Heart left ventricle (tissue), 16 donors: Measurements from ENCODE around the gene CCDC78. TPM values are rescaled to one million over a fixed set of nuclear protein-coding genes. Genes with fewer than 3 reads are reported as not detected.
A peak's percentile ranks its signal among the peaks of the same experiment; 100 is the strongest.

Source experiments
- ATAC-seq, 4 donors: fragments of 200-7000 bp; cut with Tn5 transposase; one replicate each; pipeline ENCODE4 v1.9.1; 2020 to 2022; ENCODE audit warnings: moderate library complexity in 4 of 4, mild to moderate bottlenecking in 3 of 4, moderate number of reproducible peaks in 1 of 4
- DNase-seq, 5 donors: peaks; one replicate each; pipeline ENCODE4 v3.0.0-alpha.2; 2020
- H3K27ac ChIP-seq, 12 donors: fragments of 200-600 bp; sonication (generic) in 4 of 12; one replicate each; pipeline versions ENCODE4 v1.5.0 to v1.8.0; 2016 to 2022; ENCODE audit warnings: mild to moderate bottlenecking in 2 of 12
- H3K27me3 ChIP-seq, 9 donors: fragments of 200-600 bp; sonication (generic) in 2 of 9; one replicate each; pipeline versions ENCODE4 v1.5.1 to v1.8.0; 2016 to 2022; ENCODE audit warnings: mild to moderate bottlenecking in 3 of 9
- H3K36me3 ChIP-seq, 9 donors: fragments of 200-600 bp; sonication (generic) in 2 of 9; one replicate each; pipeline versions ENCODE4 v1.5.0 to v1.8.0; 2018 to 2022; ENCODE audit warnings: mild to moderate bottlenecking in 2 of 9
- H3K4me1 ChIP-seq, 12 donors: fragments of 200-600 bp; sonication (generic) in 4 of 12; one replicate each; pipeline versions ENCODE4 v1.5.0 to v1.8.0; 2016 to 2022; ENCODE audit warnings: mild to moderate bottlenecking in 3 of 12
- H3K4me3 ChIP-seq, 12 donors: fragments of 200-600 bp; sonication (generic) in 4 of 12; one replicate each; pipeline versions ENCODE4 v1.5.0 to v1.8.0; 2017 to 2022; ENCODE audit warnings: mild to moderate bottlenecking in 9 of 12, moderate library complexity in 4 of 12
- H3K9me3 ChIP-seq, 12 donors: fragments of 200-600 bp; sonication (generic) in 4 of 12; one replicate each; pipeline versions ENCODE4 v1.5.0 to v1.8.0; 2016 to 2022; ENCODE audit warnings: mild to moderate bottlenecking in 1 of 12
- POLR2A ChIP-seq, 2 donors: fragments of 450-650 bp; IDR thresholded peaks; one replicate each; pipeline ENCODE4 v1.6.1; 2017; ENCODE audit warnings: antibody characterized with exemption in 2 of 2, mild to moderate bottlenecking in 2 of 2, moderate library complexity in 2 of 2
- WGBS, 4 donors: extraction: QIAGEN DNeasy Blood & Tissue Kit in 2 of 4; methylation state at CpG; one replicate each; pipeline versions ENCODE4 v1.1.5 to v1.1.7; 2013 to 2018; 5-methylcytosine and 5-hydroxymethylcytosine counted together
- intact Hi-C, 10 donors: fragments of 100-400 bp; cut with DNase I; formaldehyde crosslinking; loops; one replicate each; pipeline versions ENCODE4 v1.11.1 to v1.14.2; 2022
- polyA plus RNA-seq, 2 donors: library from polyadenylated mRNA; stranded (reverse); fragments of 200-250 nt; gene quantifications; one replicate each; pipeline ENCODE4 v1.2.3, GENCODE V29; 2013
- total RNA-seq, 9 donors: library from RNA; depleted of rRNA in 2 of 9; stranded (reverse); fragments of >200 nt in 2 of 9; fragmentation: NEBNext Ultra II Directional in 3 of 9; extraction: Animal tissue kit (Norgen Biotek cat#: 25700) in 3 of 9; gene quantifications; one replicate each; pipeline versions ENCODE4 v1.1.0 to v1.2.4, GENCODE V29; 2016 to 2023
- TF ChIP-seq, protein P1 (sequence below), 12 donors: fragments of 200-600 bp; sonication (generic) in 4 of 12; IDR thresholded peaks; one replicate each; pipeline versions ENCODE4 v1.5.0 to v1.8.0; 2018 to 2022; ENCODE audit warnings: antibody characterized with exemption in 12 of 12, mild to moderate bottlenecking in 5 of 12
- donor health status: ischemic (EF 13 %, LVEDD 7.1; RV severe dilation, severe dysfunction).
- donor health status: healthy with polysubstance abuse.
- donor health status: DM: no; HTN: yes; CAD: no.
- donor health status: DM: no; HTN: no; CAD: no.
- donor health status: ischemic (EF 25% LVEDD 6.9; RV normal size, moderate dysfunction).
- donor health status: ischemic (EF 25% LVEDD 5.7; RV mildly dilated, moderate dysfunction).
- donor health status: healthy.
- donor health status: DM: yes; HTN: yes; CAD: no.
- donor health status: ischemic (EF 35%, LVEDD 5.7; RV mildly dilated, moderate dysfunction).
- donor health status: nonischemic (EF 11% LVEDD 7.7; RV severe dilation, severe dysfunction).
- donor health status: DM: yes; HTN: yes; CAD: no.
- donor health status: PGD.
- donor health status: ischemic (EF 29% LVEDD 5.4; RV normal size, mild dysfunction).
- donor health status: nonischemic (EF 23%, LVEDD 6.1; RV moderate dilation, normal function).

The CCDC78 gene
- total and polyA plus RNA-seq, 11 donors = 0.35 to 1.3 (median 0.59) TPM; not detected in 3

DNA sequence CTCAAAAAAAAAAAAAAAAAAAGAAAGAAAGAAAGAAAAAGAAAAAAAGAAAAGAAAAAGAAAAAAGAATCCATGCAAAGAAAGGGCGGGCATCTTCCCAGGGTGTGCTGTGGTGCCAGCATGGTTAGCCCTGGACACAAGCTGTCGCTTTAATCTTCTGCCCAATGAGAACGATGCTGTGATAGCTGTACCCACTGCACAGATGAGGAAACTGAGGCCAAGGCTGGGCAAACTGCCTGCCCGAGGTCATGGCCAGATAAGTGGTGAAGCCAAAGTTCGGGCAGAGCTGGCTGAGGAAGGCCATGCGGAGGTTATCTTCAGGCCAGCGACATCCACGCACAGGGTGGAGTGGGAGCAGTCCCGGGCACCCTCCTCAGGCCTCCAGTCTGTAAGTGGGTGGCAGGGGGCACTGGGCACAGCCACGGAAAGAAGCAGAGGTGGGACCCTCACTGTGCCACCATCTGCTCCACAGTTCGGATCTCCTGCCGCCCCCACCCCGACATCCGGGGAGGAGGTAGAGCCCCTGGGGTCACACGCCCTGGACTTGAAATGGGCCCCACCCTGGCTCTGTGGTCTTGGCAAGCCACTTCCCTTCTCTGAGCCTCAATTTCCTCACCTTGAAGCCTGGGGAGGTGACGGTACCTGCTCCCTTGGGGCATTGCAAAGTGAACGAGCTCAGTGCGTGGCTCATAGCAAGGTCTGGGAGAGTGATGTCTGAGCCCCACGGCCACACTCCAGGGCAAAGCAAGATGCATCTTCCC, 27.2 kb downstream of the CCDC78 start:
- H3K36me3 ChIP-seq = no peaks in the 10 kb centered on the region
- WGBS, 4 donors = 67 to 73% (median 69%) methylated on average over 19 of the region's 19 CpGs
- intact Hi-C loops = no loop called here
- no peak for DNase-seq
- peaks cover 33 to 99% (median 78%) of the 10 kb centered on the region in 9 donors for H3K27me3 ChIP-seq
- peaks cover 0 to 29% (median 13%) of the 10 kb centered on the region in 12 donors for H3K4me1 ChIP-seq
- no peak overlapping the region for H3K27ac ChIP-seq
- ATAC-seq = no peak
- H3K4me3 ChIP-seq = no peak overlapping the region
- no peaks in the 10 kb centered on the region for H3K9me3 ChIP-seq
- TF ChIP-seq, protein P1, sequence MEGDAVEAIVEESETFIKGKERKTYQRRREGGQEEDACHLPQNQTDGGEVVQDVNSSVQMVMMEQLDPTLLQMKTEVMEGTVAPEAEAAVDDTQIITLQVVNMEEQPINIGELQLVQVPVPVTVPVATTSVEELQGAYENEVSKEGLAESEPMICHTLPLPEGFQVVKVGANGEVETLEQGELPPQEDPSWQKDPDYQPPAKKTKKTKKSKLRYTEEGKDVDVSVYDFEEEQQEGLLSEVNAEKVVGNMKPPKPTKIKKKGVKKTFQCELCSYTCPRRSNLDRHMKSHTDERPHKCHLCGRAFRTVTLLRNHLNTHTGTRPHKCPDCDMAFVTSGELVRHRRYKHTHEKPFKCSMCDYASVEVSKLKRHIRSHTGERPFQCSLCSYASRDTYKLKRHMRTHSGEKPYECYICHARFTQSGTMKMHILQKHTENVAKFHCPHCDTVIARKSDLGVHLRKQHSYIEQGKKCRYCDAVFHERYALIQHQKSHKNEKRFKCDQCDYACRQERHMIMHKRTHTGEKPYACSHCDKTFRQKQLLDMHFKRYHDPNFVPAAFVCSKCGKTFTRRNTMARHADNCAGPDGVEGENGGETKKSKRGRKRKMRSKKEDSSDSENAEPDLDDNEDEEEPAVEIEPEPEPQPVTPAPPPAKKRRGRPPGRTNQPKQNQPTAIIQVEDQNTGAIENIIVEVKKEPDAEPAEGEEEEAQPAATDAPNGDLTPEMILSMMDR (IDR thresholded peaks at IDR 0.05) = no peak
- TF ChIP-seq POLR2A (IDR thresholded peaks at IDR 0.05) = no peak

DNA sequence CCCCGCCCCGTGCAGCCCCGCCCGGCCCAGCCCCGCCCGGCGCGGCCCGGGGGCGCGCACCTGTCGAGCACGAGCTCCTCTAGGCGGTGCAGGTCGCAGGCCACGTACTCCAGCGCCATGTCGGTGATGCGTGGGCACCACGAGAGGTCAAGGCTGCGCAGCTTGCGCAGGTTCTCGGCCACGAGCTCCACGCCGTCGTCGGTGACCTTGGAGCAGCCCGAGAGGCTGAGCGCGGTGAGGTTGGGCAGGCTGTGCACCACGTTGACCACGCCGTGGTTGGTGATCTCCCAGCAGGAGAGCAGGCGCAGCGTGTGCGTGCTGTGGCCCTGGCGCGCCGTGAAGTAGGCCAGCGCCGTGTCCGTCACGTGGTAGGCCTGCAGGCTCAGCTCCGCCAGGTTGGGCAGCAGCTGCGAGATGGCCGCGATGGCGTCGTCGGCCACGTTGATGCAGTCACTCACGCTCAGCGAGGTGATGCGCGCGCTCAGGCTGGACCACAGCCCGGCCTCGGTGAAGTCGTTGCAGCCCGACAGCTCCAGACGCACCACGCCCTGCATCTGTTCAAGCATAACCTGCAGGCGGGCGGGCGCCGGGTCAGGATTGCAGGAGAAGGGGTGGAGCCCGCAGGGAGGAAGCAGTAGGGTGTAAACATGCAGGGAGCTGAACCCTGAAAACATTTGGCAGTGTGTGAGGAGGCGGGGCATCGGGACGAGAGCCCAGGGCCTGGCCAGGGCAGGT, 30.7 kb downstream of the CCDC78 start:
- DNase-seq = no peak

DNA sequence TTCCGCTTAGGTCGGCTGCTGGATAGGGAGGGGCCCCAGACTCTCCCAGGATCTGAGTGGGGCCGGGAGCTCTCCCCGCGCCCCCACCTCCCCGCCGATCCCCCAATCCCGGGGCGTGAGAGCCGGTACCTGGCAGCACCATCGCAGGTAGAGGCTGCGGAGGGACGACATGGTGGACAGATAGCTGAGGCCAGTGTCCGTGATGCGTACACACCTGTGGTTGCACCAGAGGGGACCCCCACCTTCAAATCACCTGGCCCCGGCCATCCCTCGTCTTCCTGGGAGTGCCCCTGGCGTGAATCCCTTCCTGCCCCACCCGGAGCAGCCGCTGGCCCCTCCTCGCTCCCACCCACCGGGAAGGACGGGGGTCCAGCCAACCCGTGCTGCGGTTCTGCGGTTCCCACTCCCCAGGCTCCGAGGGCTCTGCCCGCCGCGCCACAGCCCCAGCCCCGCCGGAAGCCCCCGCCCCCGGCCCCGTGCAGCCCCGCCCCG, 31.3 kb downstream of the CCDC78 start:
- Histone ChIP-seq H3K36me3 (no peaks in the 10 kb centered on the region), H3K9me3 (no peaks in the 10 kb centered on the region), H3K27ac (no peak overlapping the region), H3K4me3 (peak overlapping the region in 4 of 12 donors; percentile 8 to 51 (median 21)), H3K27me3 (peaks cover 11 to 81% (median 57%) of the 10 kb centered on the region in 9 donors), H3K4me1 (peaks cover 0 to 36% (median 15%) of the 10 kb centered on the region in 12 donors)
- TF ChIP-seq, protein P1 (IDR thresholded peaks at IDR 0.05) = no peak
- no peak for TF ChIP-seq POLR2A (IDR thresholded peaks at IDR 0.05)
- intact Hi-C loops = no loop called here
- no peak for ATAC-seq
- DNase-seq = no peak
- 1 to 5% (median 2%) methylated on average over 14 to 37 of the region's 37 CpGs for WGBS, 4 donors

More for the DNA sequence above, 30.7 kb downstream of the CCDC78 start:
- Histone ChIP-seq H3K4me1 (peaks cover 0 to 34% (median 13%) of the 10 kb centered on the region in 12 donors), H3K36me3 (no peaks in the 10 kb centered on the region), H3K9me3 (no peaks in the 10 kb centered on the region), H3K27ac (no peak overlapping the region), H3K27me3 (peaks cover 14 to 87% (median 63%) of the 10 kb centered on the region in 9 donors), H3K4me3 (peak overlapping the region in 5 of 12 donors; percentile 12 to 51 (median 25))
- intact Hi-C loops = no loop called here
- TF ChIP-seq, protein P1 (IDR thresholded peaks at IDR 0.05) = no peak
- no peak for TF ChIP-seq POLR2A (IDR thresholded peaks at IDR 0.05)
- 2 to 9% (median 4%) methylated on average over 9 to 71 of the region's 71 CpGs for WGBS, 4 donors
- peak in 2 of 4 donors; percentile 5 to 6 for ATAC-seq
